B cell (primary cell): ENCODE results near the gene TRAP1.

Experiments used
- CTCF ChIP-seq: fragments of 200-600 bp; IDR thresholded peaks from one replicate; pipeline ENCODE4 v1.8.0; 2022; ENCODE audit warnings: antibody characterized with exemption, mild to moderate bottlenecking
- EZH2 ChIP-seq: IDR thresholded peaks from 2 replicates; pipeline ENCODE4 v1.6.1; 2012; ENCODE audit warnings: borderline replicate concordance, low read depth, mild to moderate bottlenecking, moderate library complexity, low read length; ENCODE audit not compliant: insufficient read depth, poor library complexity, severe bottlenecking

DNA sequence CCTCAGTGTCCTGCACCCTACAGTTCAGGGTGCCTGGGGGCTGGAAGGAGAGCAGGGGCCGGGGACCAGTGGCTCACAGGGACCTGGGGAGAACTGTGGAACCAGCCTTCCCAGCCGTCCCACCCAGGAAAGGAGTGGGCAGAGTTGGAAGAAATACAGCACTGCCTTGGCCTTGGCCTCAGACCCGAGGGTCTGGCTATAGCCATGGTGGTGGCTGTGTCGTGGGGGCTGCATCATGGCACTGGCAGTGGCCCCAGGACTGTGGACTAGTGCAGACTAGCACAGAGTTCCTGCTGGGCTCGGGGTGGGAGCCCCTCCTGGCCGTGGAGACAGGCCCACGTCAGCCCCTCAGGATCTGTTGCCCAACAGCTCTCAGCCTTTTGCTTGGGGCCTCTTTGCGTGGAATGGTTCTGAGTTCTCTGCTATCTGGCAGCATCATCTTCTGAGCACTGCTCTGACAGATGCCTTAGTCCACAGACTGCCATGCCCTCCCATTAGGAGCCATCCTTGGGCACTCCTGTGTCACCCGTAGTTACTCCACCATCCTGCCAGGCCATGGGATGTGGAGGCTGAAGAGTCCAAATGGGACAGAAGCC, 75.4 kb downstream of the TRAP1 start:
- TF ChIP-seq CTCF, result no peak
- no peak for TF ChIP-seq EZH2
